Transverse colon (tissue), 4 donors: ENCODE results near the gene CFAP73. TPM values are rescaled to one million over a fixed set of nuclear protein-coding genes. Genes with fewer than 3 reads are reported as not detected.

ENCODE experiments used
- DNase-seq: peaks from one replicate; pipeline ENCODE4 v3.0.0-alpha.2; 2019
- H3K27ac ChIP-seq, 4 donors: fragments of 200-600 bp; sonication (generic); 2 replicates each; pipeline ENCODE4 v1.5.1; 2016 to 2018; ENCODE audit warnings: inconsistent platforms in 4 of 4
- H3K27me3 ChIP-seq: fragments of 200-600 bp; sonication (generic); 2 replicates; pipeline ENCODE4 v1.5.1; 2017; ENCODE audit warnings: inconsistent platforms
- H3K36me3 ChIP-seq, 4 donors: fragments of 200-600 bp; sonication (generic); 2 replicates each; pipeline ENCODE4 v1.5.1; 2017 to 2019; ENCODE audit warnings: inconsistent platforms in 4 of 4
- H3K4me1 ChIP-seq, 4 donors: fragments of 200-600 bp; sonication (generic); 2 replicates each; pipeline ENCODE4 v1.5.1; 2017 to 2020; ENCODE audit warnings: inconsistent platforms in 4 of 4
- H3K4me3 ChIP-seq, 4 donors: fragments of 200-600 bp; sonication (generic); 1 replicate in 1 of 4; 2 replicates in 3 of 4; pipeline versions ENCODE4 v1.5.1 to v1.6.1; 2017 to 2019; ENCODE audit warnings: inconsistent platforms in 4 of 4
- H3K9me3 ChIP-seq, 2 donors: fragments of 200-600 bp; sonication (generic); 2 replicates each; pipeline ENCODE4 v1.5.1; 2017 to 2019; ENCODE audit warnings: inconsistent platforms in 2 of 2
- CTCF ChIP-seq, 5 experiments: fragments of 200-600 bp in 3 of 5; fragments of 450-650 bp in 2 of 5; sonication (generic) in 3 of 5; IDR thresholded peaks; 1 replicate in 2 of 5; 2 replicates in 3 of 5; pipeline ENCODE4 v1.5.1; 2016 to 2017; ENCODE audit warnings: antibody characterized with exemption in 5 of 5, inconsistent platforms in 3 of 5, mild to moderate bottlenecking in 2 of 5, moderate library complexity in 1 of 5
- EP300 ChIP-seq: sonication (generic); formaldehyde crosslinking; IDR thresholded peaks from one replicate; pipeline ENCODE4 v1.6.1; 2017; ENCODE audit warnings: antibody characterized with exemption, low read depth
- POLR2A ChIP-seq: fragments of 450-650 bp; IDR thresholded peaks from one replicate; pipeline ENCODE4 v1.6.1; 2016; ENCODE audit warnings: antibody characterized with exemption, mild to moderate bottlenecking, moderate library complexity
- POLR2AphosphoS5 ChIP-seq, 3 donors: sonication (generic); formaldehyde crosslinking; IDR thresholded peaks; one replicate each; pipeline ENCODE4 v1.6.1; 2016; ENCODE audit warnings: antibody characterized with exemption in 3 of 3
- WGBS, 2 donors: methylation state at CpG; one replicate each; pipeline ENCODE4 v1.1.5; 2018; ENCODE audit warnings: low coverage in 1 of 2; 5-methylcytosine and 5-hydroxymethylcytosine counted together
- in situ Hi-C, 4 donors: fragments of 200-750 bp; cut with MboI; loops; one replicate each; pipeline versions ENCODE4 v1.15.0 to v1.15.1; 2017; ENCODE audit warnings: low sequenced_read_pairs in 3 of 4, low pct_ligation_motif_present in 1 of 4, low pct_unique_long_range_greater_than_20kb in 1 of 4
- intact Hi-C: fragments of 100-400 bp; cut with DNase I; formaldehyde crosslinking; loops from one replicate; pipeline ENCODE4 v1.15.1; 2023; ENCODE audit warnings: low total_unique reads
- total RNA-seq, 4 donors: library from RNA; depleted of rRNA; stranded (reverse); fragments of >200 nt; gene quantifications; one replicate each; pipeline ENCODE4 v1.1.0, GENCODE V29; 2016

CFAP73 gene
- total RNA-seq, 4 donors from 2014 or later: not detected

GRCh38 chr12:113112043-113112899 lies 37.3 kb upstream of the CFAP73 start:
- no peaks in the 10 kb centered on the region for H3K9me3 ChIP-seq
- no peak for DNase-seq
- intact Hi-C loops: no loop called here
- H3K27ac ChIP-seq: no peak overlapping the region
- TF ChIP-seq CTCF (IDR thresholded peaks at IDR 0.05): no peak
- no peak for TF ChIP-seq EP300
- no peak for TF ChIP-seq POLR2AphosphoS5 (IDR thresholded peaks at IDR 0.05)
- no peak for TF ChIP-seq POLR2A
- in situ Hi-C loops: no loop called here
- no peak overlapping the region for H3K4me3 ChIP-seq
- H3K4me1 ChIP-seq: no peaks in the 10 kb centered on the region
- peaks cover 5% of the 10 kb centered on the region for H3K27me3 ChIP-seq
- no peaks in the 10 kb centered on the region for H3K36me3 ChIP-seq
- 77 to 81% methylated on average over 9 to 39 of the region's 39 CpGs for WGBS, 2 donors

DNA sequence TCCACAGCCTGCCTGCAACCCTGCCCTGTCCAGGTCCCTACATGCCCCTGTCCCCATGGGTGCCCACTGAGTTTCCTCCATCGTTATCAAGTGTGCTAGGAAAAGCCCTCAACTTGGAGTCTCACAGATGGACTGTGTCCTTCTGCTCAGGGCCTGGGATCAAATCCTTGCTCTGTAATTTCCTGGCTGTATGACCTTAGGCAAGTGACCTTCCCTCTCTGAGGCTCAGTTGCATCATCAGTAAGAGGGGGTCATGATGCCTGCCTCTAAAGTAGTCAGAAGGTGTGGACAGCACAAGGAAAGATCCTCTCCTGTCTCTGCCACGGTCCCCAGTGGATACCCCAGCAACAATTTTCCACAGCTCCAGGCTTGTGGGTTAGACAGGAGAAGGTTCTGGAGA lies 36.1 kb upstream of the CFAP73 start:
- Histone ChIP-seq H3K4me3 (no peak overlapping the region), H3K4me1 (no peaks in the 10 kb centered on the region), H3K9me3 (no peaks in the 10 kb centered on the region), H3K36me3 (no peaks in the 10 kb centered on the region), H3K27ac (no peak overlapping the region), H3K27me3 (peaks cover 5% of the 10 kb centered on the region)
- TF ChIP-seq POLR2AphosphoS5 (IDR thresholded peaks at IDR 0.05) (no peak), POLR2A (no peak), CTCF (IDR thresholded peaks at IDR 0.05) (no peak), EP300 (no peak)
- DNase-seq: no peak
- in situ Hi-C loops: no loop called here
- WGBS, 2 donors: 69 to 85% methylated on average over 2 of the region's 2 CpGs
- intact Hi-C loops: no loop called here

DNA sequence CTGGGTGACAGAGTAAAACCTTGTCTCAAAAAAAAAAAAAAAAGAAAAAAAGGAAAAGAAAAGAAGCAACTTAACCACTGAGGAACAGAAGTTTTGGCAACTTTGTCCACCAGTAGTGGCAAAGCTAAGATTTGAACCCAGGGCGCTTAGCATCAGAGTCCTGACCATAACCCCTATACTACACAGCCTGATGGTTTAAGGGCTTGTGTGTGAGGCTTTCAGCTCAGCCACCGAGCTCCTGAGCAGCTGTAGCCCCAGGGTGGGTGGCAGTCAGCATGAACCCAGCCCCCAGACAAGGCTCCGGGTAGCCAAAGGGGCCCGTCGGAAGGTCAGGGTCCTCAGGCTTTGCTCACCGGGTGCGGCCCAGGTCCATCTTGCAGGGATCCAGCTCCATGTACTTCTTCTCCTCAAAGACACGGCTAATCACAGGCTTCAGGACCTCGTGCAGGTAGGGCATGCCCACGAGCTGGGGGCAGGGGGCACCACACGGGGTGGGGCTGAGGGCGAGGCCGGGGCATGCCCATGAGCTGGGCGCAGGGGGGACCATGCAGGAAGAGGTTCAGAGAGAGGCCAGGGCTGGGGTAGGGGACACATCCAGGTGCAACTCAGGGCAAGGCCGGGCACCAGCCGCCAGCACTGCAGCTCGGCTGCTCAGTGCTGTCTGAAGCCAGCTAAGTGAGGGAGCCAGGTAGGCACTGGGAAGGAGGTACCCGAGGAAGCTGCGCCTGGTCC lies 34.9 kb upstream of the CFAP73 start:
- no peak overlapping the region for H3K4me3 ChIP-seq
- no peak for DNase-seq
- in situ Hi-C loops: no loop called here
- 93 to 100% methylated on average over 1 to 10 of the region's 19 CpGs for WGBS, 2 donors
- intact Hi-C loops: no loop called here
- no peaks in the 10 kb centered on the region for H3K4me1 ChIP-seq
- peaks cover 5% of the 10 kb centered on the region for H3K27me3 ChIP-seq
- no peaks in the 10 kb centered on the region for H3K36me3 ChIP-seq
- no peaks in the 10 kb centered on the region for H3K9me3 ChIP-seq
- no peak overlapping the region for H3K27ac ChIP-seq
- no peak for TF ChIP-seq POLR2AphosphoS5 (IDR thresholded peaks at IDR 0.05)
- no peak for TF ChIP-seq POLR2A

DNA sequence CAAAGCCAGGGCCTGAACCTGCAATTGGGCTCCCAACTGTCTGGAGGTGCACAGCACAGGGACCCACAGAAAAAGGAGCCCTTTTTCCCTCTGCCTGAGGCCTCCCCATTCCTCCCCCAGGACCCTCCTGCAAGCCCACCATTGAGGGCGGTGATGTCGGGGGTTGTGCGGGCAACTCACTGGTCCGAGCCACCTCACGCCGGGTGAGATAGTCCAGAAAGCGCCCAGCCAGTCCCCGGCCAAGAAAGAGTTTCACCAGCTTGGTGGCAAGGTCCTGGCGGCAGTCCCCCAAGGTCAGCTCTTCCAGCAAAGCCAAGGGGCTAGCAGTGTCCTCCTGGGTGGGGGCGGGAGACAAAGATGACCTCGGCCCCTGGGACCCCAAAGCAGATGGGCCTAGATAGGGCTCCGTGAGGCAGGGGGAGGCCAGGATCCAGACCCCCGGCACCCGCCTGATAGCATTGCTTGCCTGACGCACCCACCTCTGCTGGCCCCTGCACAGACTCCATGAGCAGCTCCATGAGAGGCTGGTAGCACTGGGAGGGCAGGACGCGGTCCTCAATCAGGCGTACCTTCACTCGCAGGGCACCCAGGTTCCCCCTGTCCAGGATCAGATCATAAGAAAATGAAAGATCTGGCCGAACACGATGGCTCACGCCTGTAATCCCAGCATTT lies 33.9 kb upstream of the CFAP73 start:
- no peak for TF ChIP-seq POLR2A
- TF ChIP-seq CTCF (IDR thresholded peaks at IDR 0.05): no peak
- no peak for TF ChIP-seq EP300
- TF ChIP-seq POLR2AphosphoS5 (IDR thresholded peaks at IDR 0.05): no peak
- Histone ChIP-seq H3K27ac (no peak overlapping the region), H3K4me3 (no peak overlapping the region), H3K4me1 (no peaks in the 10 kb centered on the region), H3K9me3 (no peaks in the 10 kb centered on the region), H3K27me3 (peaks cover 5% of the 10 kb centered on the region), H3K36me3 (no peaks in the 10 kb centered on the region)
- intact Hi-C loops: no loop called here
- in situ Hi-C loops: no loop called here
- no peak for DNase-seq
- WGBS, 2 donors: 90% methylated on average over 21 of the region's 22 CpGs; no CpG with 5 or more reads in 1 of the 2 donors
